ENCODE measurements around the gene TOMM22.
A peak's percentile ranks its signal among the peaks of the same experiment; 100 is the strongest.

TOMM22 gene

DNA sequence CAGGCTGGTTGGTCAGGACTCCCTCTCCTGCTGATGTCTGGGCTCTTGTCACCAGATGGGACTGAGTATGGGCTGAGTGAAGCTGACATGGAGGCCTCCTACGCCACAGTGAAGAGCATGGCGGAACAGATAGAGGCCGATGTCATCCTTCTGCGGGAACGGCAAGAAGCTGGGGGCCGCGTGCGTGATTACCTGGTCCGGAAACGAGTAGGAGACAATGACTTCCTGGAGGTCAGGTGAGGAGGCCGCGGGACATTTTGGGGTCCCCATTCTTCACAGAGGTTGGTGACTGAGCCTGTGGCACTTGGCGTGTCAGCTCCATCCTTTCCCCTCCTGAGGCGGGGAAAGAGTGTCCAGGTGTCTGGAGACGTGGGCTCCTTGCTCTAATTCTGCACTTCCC is 34.1 kb downstream of the TOMM22 start:
- Histone ChIP-seq H2AFZ (ENCODE audit: low read length, unreplicated experiment) (no peak overlapping the region), H3K79me2 (ENCODE audit: control insufficient read depth, insufficient read depth, low read length, unreplicated experiment) (peaks cover 46% of the 10 kb centered on the region), H3K4me1 (ENCODE audit: control insufficient read depth, insufficient read depth, low read length, unreplicated experiment) (peaks cover 9% of the 10 kb centered on the region), H3K36me3 (ENCODE audit: insufficient read depth, low read length) (peaks cover 4% of the 10 kb centered on the region; the same call in 1 of the 2 replicates), H3K27ac (ENCODE audit: low read depth, low read length) (no peak overlapping the region), H3K27me3 (ENCODE audit: insufficient read depth, low read length) (no peaks in the 10 kb centered on the region), H3K4me3 (ENCODE audit: low read depth, low read length) (no peak overlapping the region)

DNA sequence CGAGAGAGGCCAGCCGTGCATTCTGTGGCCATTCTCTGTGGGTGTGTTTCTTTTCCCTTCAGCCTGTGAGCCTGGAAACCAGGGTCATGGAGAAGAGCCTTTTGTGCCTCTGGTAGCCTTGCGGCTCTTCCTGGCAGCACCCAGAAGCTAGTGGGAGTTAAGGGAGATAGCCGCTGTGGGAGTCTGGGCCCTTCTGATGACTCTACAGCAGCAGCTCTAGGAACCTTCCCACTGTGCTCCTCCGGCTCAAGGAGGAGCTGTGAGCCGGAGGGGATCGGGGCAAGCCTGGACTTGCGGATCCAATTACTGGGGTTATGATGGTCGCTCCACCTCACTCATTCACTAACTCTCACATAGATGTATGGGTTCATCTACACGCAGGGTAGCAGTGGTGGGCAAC is 34.5 kb downstream of the TOMM22 start:
- H3K27ac ChIP-seq (ENCODE audit: low read depth, low read length), result no peak overlapping the region
- no peak overlapping the region for H2AFZ ChIP-seq (ENCODE audit: low read length, unreplicated experiment)
- peaks cover 4% of the 10 kb centered on the region; the same call in 1 of the 2 replicates for H3K36me3 ChIP-seq (ENCODE audit: insufficient read depth, low read length)
- H3K4me1 ChIP-seq (ENCODE audit: control insufficient read depth, insufficient read depth, low read length, unreplicated experiment), result peaks cover 9% of the 10 kb centered on the region
- no peaks in the 10 kb centered on the region for H3K27me3 ChIP-seq (ENCODE audit: insufficient read depth, low read length)
- no peak overlapping the region for H3K4me3 ChIP-seq (ENCODE audit: low read depth, low read length)
- peaks cover 42% of the 10 kb centered on the region for H3K79me2 ChIP-seq (ENCODE audit: control insufficient read depth, insufficient read depth, low read length, unreplicated experiment)

DNA sequence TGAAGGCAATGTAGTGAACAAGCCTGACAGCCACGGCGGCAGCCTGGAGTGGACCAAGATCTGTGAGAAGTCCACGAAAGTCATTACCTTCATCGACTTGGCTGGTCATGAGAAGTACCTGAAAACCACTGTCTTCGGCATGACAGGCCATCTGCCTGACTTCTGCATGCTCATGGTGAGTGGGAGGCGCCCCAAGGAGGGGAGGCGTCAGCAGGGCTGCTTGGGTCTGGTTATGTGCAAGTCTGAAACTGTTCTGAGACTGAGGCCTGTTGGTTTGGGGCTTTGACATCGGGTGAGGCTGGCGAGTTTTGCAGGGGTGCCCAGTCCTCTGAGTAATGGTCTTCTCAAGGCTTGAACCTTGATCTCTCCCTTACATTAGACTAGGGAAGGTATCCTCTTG is 35.1 kb downstream of the TOMM22 start:
- Histone ChIP-seq H2AFZ (ENCODE audit: low read length, unreplicated experiment) (no peak overlapping the region), H3K36me3 (ENCODE audit: insufficient read depth, low read length) (peaks cover 6% of the 10 kb centered on the region; the same call in 1 of the 2 replicates), H3K27me3 (ENCODE audit: insufficient read depth, low read length) (no peaks in the 10 kb centered on the region), H3K27ac (ENCODE audit: low read depth, low read length) (no peak overlapping the region), H3K4me3 (ENCODE audit: low read depth, low read length) (no peak overlapping the region), H3K4me1 (ENCODE audit: control insufficient read depth, insufficient read depth, low read length, unreplicated experiment) (peaks cover 9% of the 10 kb centered on the region), H3K79me2 (ENCODE audit: control insufficient read depth, insufficient read depth, low read length, unreplicated experiment) (peaks cover 39% of the 10 kb centered on the region)

DNA sequence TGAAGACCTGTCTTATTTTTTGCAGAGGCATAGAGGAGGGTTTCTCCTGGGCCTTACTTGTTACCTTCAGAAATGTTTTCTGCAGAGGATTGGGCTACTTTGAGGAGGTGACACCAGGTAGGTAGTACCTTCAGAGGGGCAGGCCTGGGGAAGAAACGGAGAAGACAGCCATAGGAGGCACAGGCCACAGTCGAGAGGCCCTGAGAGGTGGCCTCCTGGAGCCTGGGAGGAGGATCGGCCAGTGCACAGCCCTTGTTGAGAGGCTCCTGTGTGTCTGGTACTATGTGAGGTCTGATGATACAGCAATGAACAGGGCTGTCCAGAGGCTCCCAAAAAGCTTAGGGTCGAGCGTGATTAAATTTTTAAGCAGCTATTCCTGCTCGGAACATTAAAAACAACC is 35.5 kb downstream of the TOMM22 start:
- Histone ChIP-seq H3K4me1 (ENCODE audit: control insufficient read depth, insufficient read depth, low read length, unreplicated experiment) (peaks cover 9% of the 10 kb centered on the region), H3K79me2 (ENCODE audit: control insufficient read depth, insufficient read depth, low read length, unreplicated experiment) (peaks cover 35% of the 10 kb centered on the region), H3K36me3 (ENCODE audit: insufficient read depth, low read length) (peaks cover 6% of the 10 kb centered on the region; the same call in 1 of the 2 replicates), H3K4me3 (ENCODE audit: low read depth, low read length) (no peak overlapping the region), H3K27me3 (ENCODE audit: insufficient read depth, low read length) (no peaks in the 10 kb centered on the region), H2AFZ (ENCODE audit: low read length, unreplicated experiment) (no peak overlapping the region), H3K27ac (ENCODE audit: low read depth, low read length) (no peak overlapping the region)

DNA sequence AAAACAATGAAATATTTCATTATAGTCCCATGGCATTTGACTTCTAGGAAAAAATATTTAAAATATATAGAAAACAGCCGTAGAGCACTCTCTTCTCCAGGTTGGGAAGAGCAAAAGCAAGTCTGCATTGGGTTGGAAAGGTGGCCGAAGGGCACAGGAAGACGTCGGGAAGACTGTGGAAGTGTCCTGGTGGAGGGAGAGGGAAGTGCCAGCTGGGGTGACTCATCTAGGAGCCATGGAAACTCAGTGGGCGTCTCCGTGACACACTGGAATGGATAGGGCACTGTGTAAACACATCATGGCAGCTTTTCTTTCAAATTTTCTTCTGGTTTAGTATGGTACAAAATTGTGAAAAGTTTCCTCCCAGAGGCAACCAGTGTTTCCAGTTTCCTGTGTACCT is 36.7 kb downstream of the TOMM22 start:
- Histone ChIP-seq H2AFZ (ENCODE audit: low read length, unreplicated experiment) (no peak overlapping the region), H3K4me3 (ENCODE audit: low read depth, low read length) (no peak overlapping the region), H3K27ac (ENCODE audit: low read depth, low read length) (peak overlapping the region; percentile 80), H3K79me2 (ENCODE audit: control insufficient read depth, insufficient read depth, low read length, unreplicated experiment) (peaks cover 27% of the 10 kb centered on the region), H3K27me3 (ENCODE audit: insufficient read depth, low read length) (no peaks in the 10 kb centered on the region), H3K4me1 (ENCODE audit: control insufficient read depth, insufficient read depth, low read length, unreplicated experiment) (peaks cover 9% of the 10 kb centered on the region), H3K36me3 (ENCODE audit: insufficient read depth, low read length) (peaks cover 6% of the 10 kb centered on the region; the same call in 1 of the 2 replicates)

DNA sequence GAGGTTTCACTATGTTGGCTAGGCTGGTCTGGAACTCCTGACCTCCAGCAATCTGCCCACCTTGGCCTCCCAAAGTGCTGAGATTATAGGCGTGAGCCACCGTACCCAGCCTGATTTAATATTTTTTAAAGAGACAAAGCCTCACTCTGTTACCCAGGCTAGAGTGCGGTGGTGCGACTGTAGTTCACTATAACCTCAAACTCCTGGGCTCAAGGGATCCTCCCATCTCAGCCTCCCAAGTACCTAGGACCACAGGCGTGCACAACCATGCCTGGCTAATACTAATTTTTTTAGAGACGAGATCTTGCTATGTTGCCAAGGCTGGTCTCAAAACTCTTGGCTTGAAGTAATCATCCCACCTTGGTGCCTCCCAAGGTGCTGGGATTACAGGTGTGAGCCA is 37.4 kb downstream of the TOMM22 start:
- Histone ChIP-seq H3K36me3 (ENCODE audit: insufficient read depth, low read length) (peaks cover 6% of the 10 kb centered on the region; the same call in 1 of the 2 replicates), H3K4me1 (ENCODE audit: control insufficient read depth, insufficient read depth, low read length, unreplicated experiment) (peaks cover 9% of the 10 kb centered on the region), H3K4me3 (ENCODE audit: low read depth, low read length) (no peak overlapping the region), H3K27me3 (ENCODE audit: insufficient read depth, low read length) (no peaks in the 10 kb centered on the region), H2AFZ (ENCODE audit: low read length, unreplicated experiment) (no peak overlapping the region), H3K79me2 (ENCODE audit: control insufficient read depth, insufficient read depth, low read length, unreplicated experiment) (peaks cover 22% of the 10 kb centered on the region), H3K27ac (ENCODE audit: low read depth, low read length) (peak overlapping the region; percentile 80; the same call in 1 of the 2 replicates)

DNA sequence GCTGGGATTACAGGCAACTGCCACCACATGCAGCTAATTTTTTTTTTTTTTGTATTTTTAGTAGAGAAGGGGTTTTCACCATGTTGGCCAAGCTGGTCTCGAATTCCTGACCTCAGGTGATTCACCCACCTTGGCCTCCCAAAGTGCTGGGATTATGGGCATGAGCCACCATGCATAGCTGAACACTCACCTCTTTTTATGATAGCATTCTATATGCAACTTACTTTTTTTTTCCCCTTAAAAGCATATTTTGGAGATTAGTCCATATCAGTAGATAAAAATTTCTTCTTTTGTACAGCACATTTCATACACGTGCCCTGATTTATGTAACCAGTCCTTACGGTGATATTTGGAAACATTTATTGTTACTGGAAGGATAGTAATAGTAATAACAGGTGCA is 38.6 kb downstream of the TOMM22 start:
- Histone ChIP-seq H3K36me3 (ENCODE audit: insufficient read depth, low read length) (peaks cover 10% of the 10 kb centered on the region; the same call in 1 of the 2 replicates), H3K27me3 (ENCODE audit: insufficient read depth, low read length) (no peaks in the 10 kb centered on the region), H3K4me1 (ENCODE audit: control insufficient read depth, insufficient read depth, low read length, unreplicated experiment) (peaks cover 9% of the 10 kb centered on the region), H3K79me2 (ENCODE audit: control insufficient read depth, insufficient read depth, low read length, unreplicated experiment) (peaks cover 17% of the 10 kb centered on the region), H3K4me3 (ENCODE audit: low read depth, low read length) (no peak overlapping the region), H3K27ac (ENCODE audit: low read depth, low read length) (no peak overlapping the region), H2AFZ (ENCODE audit: low read length, unreplicated experiment) (no peak overlapping the region)

DNA sequence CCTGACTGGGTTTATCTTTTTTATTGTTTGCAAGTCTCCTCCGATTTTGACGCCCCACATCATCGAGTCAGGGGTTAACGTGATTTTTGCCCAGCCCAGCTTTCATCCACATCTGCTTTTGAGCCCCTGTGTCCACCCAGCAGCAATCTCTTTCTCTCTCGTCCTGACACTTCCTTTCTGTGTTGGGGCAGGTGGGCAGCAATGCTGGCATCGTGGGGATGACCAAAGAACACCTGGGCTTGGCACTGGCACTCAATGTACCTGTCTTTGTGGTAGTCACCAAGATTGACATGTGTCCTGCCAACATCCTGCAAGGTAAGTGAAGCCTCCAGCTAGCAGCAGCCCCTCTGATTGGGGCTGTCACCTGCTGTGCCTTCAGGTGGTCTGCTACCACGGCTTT is 39.8 kb downstream of the TOMM22 start:
- H3K36me3 ChIP-seq (ENCODE audit: insufficient read depth, low read length), result peaks cover 10% of the 10 kb centered on the region; the same call in 1 of the 2 replicates
- no peak overlapping the region for H3K27ac ChIP-seq (ENCODE audit: low read depth, low read length)
- H3K4me1 ChIP-seq (ENCODE audit: control insufficient read depth, insufficient read depth, low read length, unreplicated experiment), result peaks cover 9% of the 10 kb centered on the region
- H3K79me2 ChIP-seq (ENCODE audit: control insufficient read depth, insufficient read depth, low read length, unreplicated experiment), result peaks cover 10% of the 10 kb centered on the region
- H2AFZ ChIP-seq (ENCODE audit: low read length, unreplicated experiment), result no peak overlapping the region
- no peaks in the 10 kb centered on the region for H3K27me3 ChIP-seq (ENCODE audit: insufficient read depth, low read length)
- H3K4me3 ChIP-seq (ENCODE audit: low read depth, low read length), result no peak overlapping the region

DNA sequence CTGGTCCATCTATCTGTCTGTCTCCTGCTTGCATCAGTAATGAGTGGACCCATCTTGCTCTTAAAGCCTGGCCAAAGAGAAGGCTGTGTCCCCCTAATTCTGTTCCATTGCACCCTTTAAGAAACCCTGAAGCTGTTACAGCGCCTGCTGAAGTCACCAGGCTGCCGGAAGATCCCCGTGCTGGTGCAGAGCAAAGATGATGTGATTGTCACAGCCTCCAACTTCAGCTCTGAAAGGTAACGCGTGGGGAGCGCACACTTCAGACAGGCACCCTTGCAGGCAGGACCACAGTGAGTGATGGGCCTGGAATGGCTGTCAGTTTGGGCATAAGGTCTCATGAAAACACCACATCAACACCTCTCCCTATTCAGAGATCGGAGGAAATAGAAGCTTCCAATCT is 42.4 kb downstream of the TOMM22 start:
- no peaks in the 10 kb centered on the region for H3K4me1 ChIP-seq (ENCODE audit: control insufficient read depth, insufficient read depth, low read length, unreplicated experiment)
- peaks cover 10% of the 10 kb centered on the region; the same call in 1 of the 2 replicates for H3K36me3 ChIP-seq (ENCODE audit: insufficient read depth, low read length)
- H3K79me2 ChIP-seq (ENCODE audit: control insufficient read depth, insufficient read depth, low read length, unreplicated experiment), result peaks cover 8% of the 10 kb centered on the region
- H3K27me3 ChIP-seq (ENCODE audit: insufficient read depth, low read length), result no peaks in the 10 kb centered on the region
- H2AFZ ChIP-seq (ENCODE audit: low read length, unreplicated experiment), result no peak overlapping the region
- no peak overlapping the region for H3K27ac ChIP-seq (ENCODE audit: low read depth, low read length)
- no peak overlapping the region for H3K4me3 ChIP-seq (ENCODE audit: low read depth, low read length)

DNA sequence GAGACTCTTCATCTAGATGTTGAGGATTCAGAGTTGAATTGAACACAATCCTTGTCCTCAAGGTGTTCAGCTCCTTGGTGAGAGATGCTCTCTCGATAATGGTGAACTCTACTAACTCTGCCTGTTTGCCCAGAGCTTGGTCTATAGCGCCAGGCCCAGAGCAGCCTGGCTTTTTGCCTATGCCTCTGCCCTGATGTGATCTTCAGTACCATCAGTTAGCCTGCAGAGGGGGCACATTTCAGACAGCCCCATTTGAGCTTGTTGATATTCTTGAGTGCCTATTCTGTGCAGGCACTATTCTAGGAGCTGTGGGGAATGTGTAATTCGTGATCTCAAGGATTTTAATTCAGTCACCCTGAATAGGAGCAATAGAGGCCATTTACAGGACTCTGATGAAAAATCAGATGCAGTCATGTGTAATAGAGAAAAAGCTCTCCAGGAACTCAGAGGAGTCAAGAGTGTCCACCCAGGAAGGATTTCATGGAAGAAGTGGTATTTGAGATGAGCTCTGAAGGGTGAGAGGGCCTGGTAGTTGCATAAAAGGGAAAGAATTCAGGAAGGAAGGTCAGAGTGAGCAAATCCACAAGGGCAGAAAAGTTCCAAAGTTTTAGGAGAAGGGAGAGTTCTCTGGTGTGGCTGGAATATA is 43.3 kb downstream of the TOMM22 start:
- Histone ChIP-seq H3K27me3 (ENCODE audit: insufficient read depth, low read length) (no peaks in the 10 kb centered on the region), H3K4me3 (ENCODE audit: low read depth, low read length) (no peak overlapping the region), H3K4me1 (ENCODE audit: control insufficient read depth, insufficient read depth, low read length, unreplicated experiment) (no peaks in the 10 kb centered on the region), H3K36me3 (ENCODE audit: insufficient read depth, low read length) (peaks cover 10% of the 10 kb centered on the region; the same call in 1 of the 2 replicates), H2AFZ (ENCODE audit: low read length, unreplicated experiment) (no peak overlapping the region), H3K27ac (ENCODE audit: low read depth, low read length) (no peak overlapping the region), H3K79me2 (ENCODE audit: control insufficient read depth, insufficient read depth, low read length, unreplicated experiment) (peaks cover 4% of the 10 kb centered on the region)

DNA sequence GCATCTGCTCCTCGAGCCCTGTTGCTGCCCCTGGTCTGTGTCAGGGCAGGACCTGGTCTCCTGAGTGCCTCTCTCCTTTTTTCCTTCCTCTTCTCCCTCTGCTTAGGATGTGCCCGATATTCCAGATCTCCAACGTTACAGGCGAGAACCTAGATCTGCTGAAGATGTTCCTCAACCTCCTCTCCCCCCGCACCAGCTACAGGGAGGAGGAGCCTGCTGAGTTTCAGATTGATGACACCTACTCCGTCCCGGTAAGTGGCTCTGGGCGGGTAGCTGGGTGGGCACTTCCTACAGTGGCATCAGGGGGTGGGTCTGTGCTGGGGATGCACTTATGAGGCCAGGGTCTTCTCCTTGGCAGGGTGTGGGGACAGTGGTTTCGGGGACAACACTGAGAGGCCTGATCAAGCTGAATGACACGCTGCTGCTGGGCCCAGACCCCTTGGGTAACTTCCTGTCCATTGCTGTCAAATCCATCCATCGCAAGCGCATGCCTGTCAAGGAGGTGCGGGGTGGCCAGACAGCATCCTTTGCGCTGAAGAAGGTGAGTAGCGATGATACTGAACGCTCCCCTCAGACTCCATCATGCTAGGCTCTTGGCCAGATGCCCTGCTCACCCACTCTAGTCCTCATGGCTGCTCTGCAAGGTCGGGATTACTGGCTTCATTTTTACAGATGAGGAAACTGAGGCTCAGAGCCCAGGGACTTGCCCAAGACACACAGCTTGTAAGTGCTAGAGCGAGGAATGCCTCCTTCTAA is 44.3 kb downstream of the TOMM22 start:
- Histone ChIP-seq H3K27me3 (ENCODE audit: insufficient read depth, low read length) (no peaks in the 10 kb centered on the region), H3K4me3 (ENCODE audit: low read depth, low read length) (no peak overlapping the region), H3K27ac (ENCODE audit: low read depth, low read length) (no peak overlapping the region), H2AFZ (ENCODE audit: low read length, unreplicated experiment) (no peak overlapping the region), H3K4me1 (ENCODE audit: control insufficient read depth, insufficient read depth, low read length, unreplicated experiment) (no peaks in the 10 kb centered on the region), H3K36me3 (ENCODE audit: insufficient read depth, low read length) (peaks cover 6% of the 10 kb centered on the region; the same call in 1 of the 2 replicates), H3K79me2 (ENCODE audit: control insufficient read depth, insufficient read depth, low read length, unreplicated experiment) (peaks cover 4% of the 10 kb centered on the region)
